Measurements from ENCODE around the gene NUDCD3.

Gene NUDCD3

GRCh38 chr7:44382459-44383265, 107.8 kb downstream of the NUDCD3 start:
- no peak for DNase-seq (ENCODE audit: low spot score)

GRCh38 chr7:44381494-44382220, 108.8 kb downstream of the NUDCD3 start:
- DNase-seq (ENCODE audit: low spot score) = no peak

- no peak for DNase-seq (ENCODE audit: low spot score)
These were observed 109.5 kb downstream of the NUDCD3 start for GRCh38 chr7:44380831-44381493.

- no peak for DNase-seq (ENCODE audit: low spot score)
These were observed 110.1 kb downstream of the NUDCD3 start for GRCh38 chr7:44380189-44380830.

GRCh38 chr7:44379366-44380188, 110.9 kb downstream of the NUDCD3 start:
- no peak for DNase-seq (ENCODE audit: low spot score)

- DNase-seq (ENCODE audit: low spot score) = peak; percentile 96
These were observed 111.7 kb downstream of the NUDCD3 start for GRCh38 chr7:44378744-44379143.

- no peak for DNase-seq (ENCODE audit: low spot score)
These were observed 112.6 kb downstream of the NUDCD3 start for GRCh38 chr7:44377681-44378421.

- no peak for DNase-seq (ENCODE audit: low spot score)
These were observed 113.4 kb downstream of the NUDCD3 start for GRCh38 chr7:44377134-44377463.

GRCh38 chr7:44376429-44377133, 113.9 kb downstream of the NUDCD3 start:
- DNase-seq (ENCODE audit: low spot score) = no peak

- DNase-seq (ENCODE audit: low spot score) = no peak
These were observed 114.5 kb downstream of the NUDCD3 start for GRCh38 chr7:44375926-44376342.

GRCh38 chr7:44375236-44375699, 115.2 kb downstream of the NUDCD3 start:
- no peak for DNase-seq (ENCODE audit: low spot score)

- DNase-seq (ENCODE audit: low spot score) = no peak
These were observed 116.3 kb downstream of the NUDCD3 start for GRCh38 chr7:44374007-44374763.

GRCh38 chr7:44373418-44373740, 117.1 kb downstream of the NUDCD3 start:
- no peak for DNase-seq (ENCODE audit: low spot score)

GRCh38 chr7:44372560-44373417, 117.7 kb downstream of the NUDCD3 start:
- no peak for DNase-seq (ENCODE audit: low spot score)

- DNase-seq (ENCODE audit: low spot score) = no peak
These were observed 121.6 kb downstream of the NUDCD3 start for GRCh38 chr7:44368885-44369284.

GRCh38 chr7:44368455-44368854, 122.0 kb downstream of the NUDCD3 start:
- DNase-seq (ENCODE audit: low spot score) = no peak

- no peak for DNase-seq (ENCODE audit: low spot score)
These were observed 122.9 kb downstream of the NUDCD3 start for GRCh38 chr7:44367475-44368043.

GRCh38 chr7:44366986-44367385, 123.5 kb downstream of the NUDCD3 start:
- DNase-seq (ENCODE audit: low spot score) = no peak

Measured in kidney capillary endothelial cell (primary cell).